CD14-positive monocyte (primary cell): ENCODE data around the gene CALHM4. TPM values are rescaled to one million over a fixed set of nuclear protein-coding genes. Genes with fewer than 3 reads are reported as not detected.

Experiments used
- DNase-seq, 3 donors: peaks; one replicate each; pipeline ENCODE4 v3.0.0-alpha.2; 2011 to 2022
- H2AFZ ChIP-seq: 2 replicates; pipeline ENCODE4 v1.6.0; 2012; ENCODE audit warnings: mild to moderate bottlenecking, low read depth, low read length, inconsistent platforms; ENCODE audit not compliant: insufficient read depth, poor library complexity, severe bottlenecking
- H3K27ac ChIP-seq, 2 donors: 1 replicate in 1 of 2; 2 replicates in 1 of 2; pipeline ENCODE4 v1.5.1; 2012 to 2013; ENCODE audit warnings: low read length in 2 of 2, control low read depth in 1 of 2, inconsistent platforms in 1 of 2, low read depth in 1 of 2, mild to moderate bottlenecking in 1 of 2
- H3K27me3 ChIP-seq, 2 donors: one replicate each; pipeline versions ENCODE4 v1.6.0 to v1.6.1; 2011 to 2013; ENCODE audit warnings: low read length in 2 of 2; ENCODE audit not compliant: control insufficient read depth in 2 of 2, insufficient read depth in 2 of 2
- H3K36me3 ChIP-seq, 2 donors: replicated peaks in 1 of 2; 1 replicate in 1 of 2; 2 replicates in 1 of 2; pipeline versions ENCODE4 v1.5.1 to v1.6.1; 2012 to 2013; ENCODE audit warnings: low read length in 2 of 2, control low read depth in 1 of 2, inconsistent platforms in 1 of 2, mild to moderate bottlenecking in 1 of 2; ENCODE audit not compliant: insufficient read depth in 2 of 2, control insufficient read depth in 1 of 2
- H3K4me1 ChIP-seq, 2 donors: 1 replicate in 1 of 2; 2 replicates in 1 of 2; pipeline versions ENCODE4 v1.5.1 to v1.6.1; 2012 to 2013; ENCODE audit warnings: low read length in 2 of 2, control low read depth in 1 of 2, inconsistent platforms in 1 of 2, mild to moderate bottlenecking in 1 of 2, moderate library complexity in 1 of 2; ENCODE audit not compliant: insufficient read depth in 2 of 2, control insufficient read depth in 1 of 2
- H3K4me2 ChIP-seq: replicated peaks from 2 replicates; pipeline ENCODE3; 2012; ENCODE audit warnings: low read length, moderate library complexity, mild to moderate bottlenecking; ENCODE audit not compliant: poor library complexity, severe bottlenecking; ENCODE audit errors: extremely low read depth
- H3K4me3 ChIP-seq, 3 experiments: fragments of 200-600 bp in 1 of 3; sonication (generic) in 1 of 3; replicated peaks in 1 of 3; 1 replicate in 2 of 3; 2 replicates in 1 of 3; pipeline ENCODE4 v1.5.1; 2011 to 2013; ENCODE audit warnings: low read length in 3 of 3, mild to moderate bottlenecking in 3 of 3, control low read depth in 2 of 3, low read depth in 2 of 3, inconsistent platforms in 1 of 3, moderate library complexity in 1 of 3
- H3K79me2 ChIP-seq: 2 replicates; pipeline ENCODE4 v1.6.0; 2012; ENCODE audit warnings: mild to moderate bottlenecking, control low read depth, inconsistent platforms, low read length, moderate library complexity; ENCODE audit not compliant: insufficient read depth
- H3K9ac ChIP-seq: 2 replicates; pipeline ENCODE4 v1.6.0; 2017; ENCODE audit warnings: low read length, mild to moderate bottlenecking; ENCODE audit not compliant: insufficient read depth, poor library complexity, severe bottlenecking
- H3K9me3 ChIP-seq, 2 donors: replicated peaks in 1 of 2; 1 replicate in 1 of 2; 2 replicates in 1 of 2; pipeline versions ENCODE4 v1.5.1 to v1.6.1; 2012 to 2013; ENCODE audit warnings: low read length in 2 of 2, control low read depth in 1 of 2; ENCODE audit not compliant: control insufficient read depth in 1 of 2, insufficient read depth in 1 of 2
- H4K20me1 ChIP-seq: 2 replicates; pipeline ENCODE4 v1.6.0; 2012; ENCODE audit warnings: mild to moderate bottlenecking, low read length, control low read depth, moderate library complexity; ENCODE audit not compliant: insufficient read depth
- H3K27ac Mint-ChIP-seq, 7 donors: one replicate each; pipeline ENCODE4 v1.8.0; 2020; ENCODE audit warnings: mild to moderate bottlenecking in 7 of 7, mixed read lengths in 7 of 7, moderate library complexity in 6 of 7, inconsistent platforms in 2 of 7
- H3K27me3 Mint-ChIP-seq, 3 donors: one replicate each; pipeline ENCODE4 v1.8.0; 2021 to 2022; ENCODE audit warnings: low read depth in 3 of 3, mild to moderate bottlenecking in 3 of 3, mixed read lengths in 3 of 3, moderate library complexity in 3 of 3, inconsistent platforms in 1 of 3
- H3K36me3 Mint-ChIP-seq, 2 donors: one replicate each; pipeline ENCODE4 v1.8.0; 2020; ENCODE audit warnings: mixed read lengths in 2 of 2, inconsistent platforms in 1 of 2, mild to moderate bottlenecking in 1 of 2
- H3K4me1 Mint-ChIP-seq: one replicate; pipeline ENCODE4 v1.8.0; 2020; ENCODE audit warnings: mild to moderate bottlenecking, mixed read lengths
- H3K4me3 Mint-ChIP-seq, 2 donors: one replicate each; pipeline ENCODE4 v1.8.0; 2020; ENCODE audit warnings: mild to moderate bottlenecking in 2 of 2, mixed read lengths in 2 of 2, moderate library complexity in 1 of 2
- H3K9me3 Mint-ChIP-seq, 7 donors: one replicate each; pipeline ENCODE4 v1.8.0; 2020 to 2022; ENCODE audit warnings: mixed read lengths in 7 of 7, mild to moderate bottlenecking in 6 of 7, moderate library complexity in 6 of 7, inconsistent platforms in 2 of 7
- WGBS: methylation state at CpG from one replicate; pipeline ENCODE4 v1.1.5; 2013; ENCODE audit warnings: missing lambda C conversion rate; ENCODE audit not compliant: insufficient coverage; 5-methylcytosine and 5-hydroxymethylcytosine counted together
- intact Hi-C, 2 donors: fragments of 100-400 bp; cut with micrococcal nuclease; formaldehyde crosslinking; loops; one replicate each; pipeline versions ENCODE4 v1.15.0 to v1.15.1; 2023
- polyA plus RNA-seq, 3 donors: library from polyadenylated mRNA; depleted of rRNA in 1 of 3; unstranded in 2 of 3; stranded (reverse) in 1 of 3; fragments of 300-500 nt in 2 of 3; fragments of >200 nt in 1 of 3; fragmentation: Illumina TruSeq in 2 of 3; gene quantifications; 1 replicate in 2 of 3; 2 replicates in 1 of 3; pipeline ENCODE4 v1.2.3, GENCODE V29; 2012 to 2021
- TF ChIP-seq, protein P1 (sequence below): fragments of 200-600 bp; IDR thresholded peaks from one replicate; pipeline ENCODE4 v1.8.0; 2022; ENCODE audit warnings: antibody characterized with exemption, mild to moderate bottlenecking

Gene CALHM4
- polyA plus RNA-seq, 3 donors = not detected

- Mint-ChIP-seq H3K27me3 (peaks cover 2 to 3% (median 2%) of the 10 kb centered on the region in 3 donors), H3K9me3 (peaks cover 0 to 9% (median 0%) of the 10 kb centered on the region in 7 donors), H3K27ac (no peak overlapping the region), H3K4me1 (no peaks in the 10 kb centered on the region), H3K36me3 (peaks cover 7 to 8% of the 10 kb centered on the region in 2 donors), H3K4me3 (no peak overlapping the region)
- H3K27me3 ChIP-seq = no peaks in the 10 kb centered on the region
- no peak for DNase-seq
- TF ChIP-seq, protein P1, sequence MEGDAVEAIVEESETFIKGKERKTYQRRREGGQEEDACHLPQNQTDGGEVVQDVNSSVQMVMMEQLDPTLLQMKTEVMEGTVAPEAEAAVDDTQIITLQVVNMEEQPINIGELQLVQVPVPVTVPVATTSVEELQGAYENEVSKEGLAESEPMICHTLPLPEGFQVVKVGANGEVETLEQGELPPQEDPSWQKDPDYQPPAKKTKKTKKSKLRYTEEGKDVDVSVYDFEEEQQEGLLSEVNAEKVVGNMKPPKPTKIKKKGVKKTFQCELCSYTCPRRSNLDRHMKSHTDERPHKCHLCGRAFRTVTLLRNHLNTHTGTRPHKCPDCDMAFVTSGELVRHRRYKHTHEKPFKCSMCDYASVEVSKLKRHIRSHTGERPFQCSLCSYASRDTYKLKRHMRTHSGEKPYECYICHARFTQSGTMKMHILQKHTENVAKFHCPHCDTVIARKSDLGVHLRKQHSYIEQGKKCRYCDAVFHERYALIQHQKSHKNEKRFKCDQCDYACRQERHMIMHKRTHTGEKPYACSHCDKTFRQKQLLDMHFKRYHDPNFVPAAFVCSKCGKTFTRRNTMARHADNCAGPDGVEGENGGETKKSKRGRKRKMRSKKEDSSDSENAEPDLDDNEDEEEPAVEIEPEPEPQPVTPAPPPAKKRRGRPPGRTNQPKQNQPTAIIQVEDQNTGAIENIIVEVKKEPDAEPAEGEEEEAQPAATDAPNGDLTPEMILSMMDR = no peak
- H3K4me1 ChIP-seq = no peaks in the 10 kb centered on the region
- 100% methylated on average over 2 of the region's 4 CpGs for WGBS
- no peak overlapping the region for H3K27ac ChIP-seq
- H2AFZ ChIP-seq = no peak overlapping the region
- no peak overlapping the region for H3K4me3 ChIP-seq
- H3K9me3 ChIP-seq = no peaks in the 10 kb centered on the region
- intact Hi-C loops = no loop called here
- H3K36me3 ChIP-seq = no peaks in the 10 kb centered on the region
- no peak overlapping the region for H3K9ac ChIP-seq
- no peaks in the 10 kb centered on the region for H3K79me2 ChIP-seq
- H3K4me2 ChIP-seq = no peak overlapping the region
- no peaks in the 10 kb centered on the region for H4K20me1 ChIP-seq
Observed at GRCh38 chr6:116605935-116606334, 52.4 kb downstream of the CALHM4 start.

Other genes with a start within 250 kb of the CALHM4 start
- 10 to 100 TPM; 14.6 to 36.5 (median 28.4) TPM for gene DSE, start 182.8 kb upstream of the CALHM4 start, polyA plus RNA-seq
- gene CALHM6, start 92.4 kb upstream of the CALHM4 start, polyA plus RNA-seq = 100 to 1,000 TPM in 2 of 3 donors, 10 to 100 TPM in 1; 47.7 to 367 (median 261) TPM
- under 1 TPM in 1 of 3 donors, not detected in 2; 0.01 TPM for gene CALHM5, start 42.1 kb upstream of the CALHM4 start, polyA plus RNA-seq
- gene TRAPPC3L, start 8.1 kb upstream of the CALHM4 start, polyA plus RNA-seq = under 1 TPM in 1 of 3 donors, not detected in 2; 0.17 TPM
- 10 to 100 TPM; 11.8 to 45.5 (median 34.7) TPM for gene RWDD1, start 17.8 kb downstream of the CALHM4 start, polyA plus RNA-seq
- under 1 TPM in 1 of 3 donors, not detected in 2; 0.15 TPM for gene RSPH4A, start 62.7 kb downstream of the CALHM4 start, polyA plus RNA-seq
- gene ZUP1, start 115.0 kb downstream of the CALHM4 start, polyA plus RNA-seq = 1 to 10 TPM; 3.8 to 9.4 (median 5.1) TPM
- 1 to 10 TPM; 1.7 to 2.9 (median 2.3) TPM for gene KPNA5, start 127.5 kb downstream of the CALHM4 start, polyA plus RNA-seq
- gene FAM162B, start 212.0 kb downstream of the CALHM4 start, polyA plus RNA-seq = not detected